SK-N-MC (cell line): ENCODE results near the gene FUNDC2.

Experiments
- EZH2 ChIP-seq: fragments of 200-600 bp; sonication (generic); IDR thresholded peaks from one replicate; pipeline ENCODE4 v1.6.1; 2017; ENCODE audit warnings: antibody characterized with exemption
- FOXP2 ChIP-seq: optimal IDR thresholded peaks from 2 replicates; pipeline ENCODE3; 2011; ENCODE audit warnings: mild to moderate bottlenecking, moderate library complexity; ENCODE audit not compliant: insufficient read depth; ENCODE audit errors: extremely low read length, control extremely low read depth
- POLR2AphosphoS5 ChIP-seq: IDR thresholded peaks from 2 replicates; pipeline ENCODE4 v1.6.1; 2012; ENCODE audit warnings: mild to moderate bottlenecking, low read depth, low read length, borderline replicate concordance

- no peak for TF ChIP-seq POLR2AphosphoS5
- no peak for TF ChIP-seq EZH2
- no peak for TF ChIP-seq FOXP2
Observed at GRCh38 chrX:155031657-155032056, 5.0 kb downstream of the FUNDC2 start.
